HCT116 (cell line): ENCODE results near the gene GPX4. TPM values are rescaled to one million over a fixed set of nuclear protein-coding genes. Genes with fewer than 3 reads are reported as not detected.

Experiments
- ATAC-seq: fragments of 200-7000 bp; cut with Tn5 transposase; 2 replicates; pipeline ENCODE4 v1.9.1; 2020; ENCODE audit warnings: mild to moderate bottlenecking, moderate library complexity
- BruUV-seq: library from RNA; stranded (reverse); fragments of 400-500 nt; replicated peaks from 2 replicates; lab custom pipeline; 2021; lab: Mats Ljungman, UMichigan
- CTCF ChIA-PET: fragments of 300-600 bp; sonication (Branson Sonifier 250); formaldehyde crosslinking; loops from one replicate; lab custom pipeline; 2021; ENCODE audit warnings: antibody characterized with exemption; lab: Charles Lee
- POLR2A ChIA-PET: fragments of 300-600, 350-600 bp; sonication (Branson Sonifier 250); formaldehyde crosslinking; loops from one replicate; lab custom pipeline; 2021; ENCODE audit warnings: antibody characterized with exemption; lab: Charles Lee
- RAD21 ChIA-PET, 2 experiments: fragments of 300-600 bp; sonication (Branson Sonifier 250); formaldehyde crosslinking; loops; one replicate each; lab custom pipeline; 2023; ENCODE audit warnings: low total read pairs in 2 of 2; ENCODE audit not compliant: uncharacterized antibody in 2 of 2, unreplicated experiment in 2 of 2, low non-redundant PET in 1 of 2; lab: Charles Lee
- DNase-seq: peaks from one replicate; pipeline ENCODE4 v3.0.0-alpha.2; 2010; ENCODE audit warnings: low read depth, low spot score
- H2AFZ ChIP-seq: fragments of 200-600 bp; shearing (Covaris generic), sonication (generic); 2 replicates; pipeline ENCODE4 v1.6.1; 2017; ENCODE audit warnings: low read depth, mixed run types, mixed read lengths, antibody characterized with exemption, low read length; ENCODE audit not compliant: poor library complexity, severe bottlenecking
- H3K27ac ChIP-seq: 2 replicates; pipeline ENCODE4 v1.5.1; 2012; ENCODE audit warnings: low read depth, low read length
- H3K27me3 ChIP-seq: fragments of 200-600 bp; sonication (generic); 2 replicates; pipeline ENCODE4 v1.6.1; 2016; ENCODE audit warnings: mixed run types, low read length, mixed read lengths; ENCODE audit not compliant: insufficient read depth
- H3K36me3 ChIP-seq, 2 experiments: fragments of 200-500 bp in 1 of 2; fragments of 200-600 bp in 1 of 2; sonication (Bioruptor generic) in 1 of 2; sonication (generic) in 1 of 2; 2 replicates each; pipeline versions ENCODE4 v1.5.1 to v1.6.1; 2014 to 2016; ENCODE audit warnings: low read length in 2 of 2, inconsistent platforms in 1 of 2, mixed read lengths in 1 of 2, mixed run types in 1 of 2; ENCODE audit not compliant: insufficient read depth in 2 of 2, control insufficient read depth in 1 of 2
- H3K4me1 ChIP-seq, 2 experiments: fragments of 200-600 bp in 1 of 2; sonication (generic) in 1 of 2; 2 replicates each; pipeline versions ENCODE4 v1.5.1 to v1.6.1; 2012 to 2017; ENCODE audit warnings: low read length in 2 of 2, inconsistent platforms in 1 of 2, mild to moderate bottlenecking in 1 of 2, mixed read lengths in 1 of 2, mixed run types in 1 of 2, moderate library complexity in 1 of 2; ENCODE audit not compliant: insufficient read depth in 2 of 2, control insufficient read depth in 1 of 2
- H3K4me2 ChIP-seq: fragments of 200-600 bp; sonication (generic); 2 replicates; pipeline ENCODE4 v1.6.1; 2017; ENCODE audit warnings: mixed run types, low read length, mixed read lengths
- H3K4me3 ChIP-seq, 2 experiments: fragments of 200-600 bp in 1 of 2; sonication (generic) in 1 of 2; replicated peaks in 1 of 2; 2 replicates each; pipeline ENCODE4 v1.5.1; 2011 to 2016; ENCODE audit warnings: low read length in 2 of 2, control low read depth in 1 of 2, low read depth in 1 of 2, mild to moderate bottlenecking in 1 of 2, mixed read lengths in 1 of 2, mixed run types in 1 of 2
- H3K79me2 ChIP-seq: fragments of 200-600 bp; sonication (generic); 2 replicates; pipeline ENCODE4 v1.6.1; 2017; ENCODE audit warnings: mild to moderate bottlenecking, mixed run types, low read length, moderate library complexity, mixed read lengths; ENCODE audit not compliant: insufficient read depth
- H3K9ac ChIP-seq: fragments of 200-600 bp; sonication (generic); 2 replicates; pipeline ENCODE4 v1.6.1; 2016; ENCODE audit warnings: low read length, mixed read lengths
- H3K9me2 ChIP-seq: fragments of 200-600 bp; sonication (generic), shearing (Covaris generic); 2 replicates; pipeline ENCODE4 v1.6.1; 2017; ENCODE audit warnings: mixed run types, mild to moderate bottlenecking, moderate library complexity; ENCODE audit not compliant: insufficient read depth
- H3K9me3 ChIP-seq, 2 experiments: fragments of 200-500 bp in 1 of 2; fragments of 200-600 bp in 1 of 2; sonication (Bioruptor generic) in 1 of 2; sonication (generic) in 1 of 2; 2 replicates each; pipeline ENCODE4 v1.6.1; 2014 to 2017; ENCODE audit warnings: low read length in 2 of 2, mixed read lengths in 2 of 2, inconsistent platforms in 1 of 2, low read depth in 1 of 2, mild to moderate bottlenecking in 1 of 2, mixed run types in 1 of 2, moderate library complexity in 1 of 2; ENCODE audit not compliant: control insufficient read depth in 1 of 2, insufficient read depth in 1 of 2
- H4K20me1 ChIP-seq: fragments of 200-600 bp; sonication (generic), shearing (Covaris generic); 2 replicates; pipeline ENCODE4 v1.6.1; 2017; ENCODE audit warnings: mixed run types, mild to moderate bottlenecking, moderate library complexity; ENCODE audit not compliant: insufficient read depth
- ATF3 ChIP-seq: IDR thresholded peaks from 2 replicates; pipeline ENCODE4 v1.6.1; 2012
- CEBPB ChIP-seq: IDR thresholded peaks from 2 replicates; pipeline ENCODE4 v1.6.1; 2012; ENCODE audit warnings: low read depth
- CTCF ChIP-seq, 3 experiments: fragments of 200-600 bp in 1 of 3; sonication (generic) in 1 of 3; IDR thresholded peaks in 2 of 3; conservative IDR thresholded peaks in 1 of 3; 2 replicates each; pipeline ENCODE4 v1.5.1; 2012 to 2017; ENCODE audit warnings: low read depth in 2 of 3, low read length in 2 of 3, antibody characterized with exemption in 1 of 3, borderline replicate concordance in 1 of 3, control low read depth in 1 of 3, mild to moderate bottlenecking in 1 of 3, mixed read lengths in 1 of 3, mixed run types in 1 of 3, moderate library complexity in 1 of 3; ENCODE audit not compliant: insufficient read depth in 1 of 3
- EZH2 ChIP-seq: fragments of 200-600 bp; sonication (generic); IDR thresholded peaks from 2 replicates; pipeline ENCODE4 v1.6.1; 2017; ENCODE audit warnings: antibody characterized with exemption, mixed run types
- FOSL1 ChIP-seq: IDR thresholded peaks from 2 replicates; pipeline ENCODE4 v1.6.1; 2012; ENCODE audit warnings: low read depth
- MAX ChIP-seq: IDR thresholded peaks from 2 replicates; pipeline ENCODE4 v1.6.1; 2012
- POLR2AphosphoS5 ChIP-seq: IDR thresholded peaks from 2 replicates; pipeline ENCODE4 v1.6.1; 2011; ENCODE audit warnings: mild to moderate bottlenecking, low read depth, low read length, moderate library complexity
- REST ChIP-seq: IDR thresholded peaks from 2 replicates; pipeline ENCODE4 v1.6.1; 2012; ENCODE audit warnings: low read depth
- SP1 ChIP-seq: IDR thresholded peaks from 2 replicates; pipeline ENCODE4 v1.6.1; 2012; ENCODE audit warnings: low read depth
- ZFX ChIP-seq: fragments of 450-650 bp; IDR thresholded peaks from 2 replicates; pipeline ENCODE4 v1.6.1; 2017
- ZNF274 ChIP-seq: fragments of 200-500 bp; sonication (Bioruptor generic); IDR thresholded peaks from 2 replicates; pipeline ENCODE4 v1.6.1; 2014; ENCODE audit warnings: mild to moderate bottlenecking, low read depth, low read length, inconsistent platforms
- intact Hi-C: fragments of 100-400 bp; cut with micrococcal nuclease; formaldehyde crosslinking; loops from 2 replicates; pipeline ENCODE4 v1.10.0; 2022
- total RNA-seq: library from RNA; stranded (reverse); gene quantifications from one replicate; pipeline ENCODE4 v1.2.1, GENCODE V29; 2021; ENCODE audit not compliant: unreplicated experiment
- TF ChIP-seq, protein P1 (sequence below): IDR thresholded peaks from 2 replicates; pipeline ENCODE4 v1.6.1; 2011; ENCODE audit warnings: mild to moderate bottlenecking, low read length, moderate library complexity; ENCODE audit not compliant: insufficient replicate concordance; ENCODE audit errors: extremely low read depth

GPX4 gene
- total RNA-seq, 1 experiment from 2014 or later = 481 TPM

DNA sequence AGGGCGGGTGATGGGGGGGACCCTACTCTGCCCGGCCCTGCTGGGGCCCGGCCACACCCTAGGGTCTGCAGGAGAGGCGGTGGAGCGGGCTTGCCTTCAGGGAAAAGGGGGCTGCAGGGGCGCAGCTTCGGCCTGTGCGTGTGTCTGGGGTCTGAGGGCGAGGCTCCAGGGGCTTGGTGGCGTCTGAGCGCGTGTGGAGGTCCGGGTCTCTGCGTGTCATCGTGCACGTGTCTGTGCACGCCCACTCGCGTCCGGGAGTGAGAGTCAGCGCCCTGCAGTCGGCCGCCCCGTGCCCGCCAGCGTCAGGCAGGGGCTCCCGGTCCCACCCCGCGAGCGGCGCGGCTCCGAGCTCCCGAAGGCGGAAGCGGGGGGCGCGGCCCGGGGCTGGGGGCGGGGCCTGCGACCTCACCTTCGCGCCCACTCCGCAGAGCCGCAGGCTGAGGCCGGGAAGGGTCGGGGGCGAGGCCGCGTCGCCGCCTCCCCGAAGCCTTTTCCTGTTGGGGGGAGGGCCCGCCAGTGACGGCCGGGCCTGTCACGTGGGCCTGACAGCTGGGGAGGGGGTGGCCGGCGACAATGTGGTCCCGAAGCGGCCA lies 37.0 kb upstream of the GPX4 start, which contains the start of gene ARHGAP45:
Gene ARHGAP45, plus strand, starts transcription at position 420 of the 593 bp plus-strand sequence. CDS start 239 bp downstream, outside the sequence.
- DNase-seq = no peak
- intact Hi-C loops = no loop called here
- Histone ChIP-seq H3K9ac (peak within 1 kb of the TSS; percentile 92), H3K4me1 (peaks cover 36 to 71% of the 10 kb centered on the region in 2 experiments), H3K9me2 (no peaks in the 10 kb centered on the region), H3K9me3 (no peaks in the 10 kb centered on the region), H2AFZ (no peak within 1 kb of the TSS), H3K27me3 (no peaks in the 10 kb centered on the region), H3K27ac (peak within 1 kb of the TSS; percentile 100), H3K4me3 (peak within 1 kb of the TSS; percentile 64 to 78), H3K36me3 (0 out of 4 replicates have a peak, but pooled peaks cover 0 to 3% of the 10 kb centered on the region in 2 experiments), H3K79me2 (peaks cover 26% of the 10 kb centered on the region; the same call in 1 of the 2 replicates), H3K4me2 (peak within 1 kb of the TSS; percentile 94), H4K20me1 (no peaks in the 10 kb centered on the region)
- RAD21 ChIA-PET = no interaction called here
- ATAC-seq = peak; percentile 24
- TF ChIP-seq CTCF (IDR thresholded peaks at IDR 0.05 in 2 of 3, conservative IDR thresholded peaks at IDR 0.05 in 1 of 3; ENCODE audit: borderline replicate concordance in 1 of 3, insufficient read depth in 1 of 3, low read depth in 2 of 3, low read length in 2 of 3) (no peak), POLR2AphosphoS5 (peak; percentile 31; the same call in 1 of the 2 replicates), ATF3 (no peak), FOSL1 (no peak), ZNF274 (no peak), EZH2 (no peak), REST (no peak), CEBPB (no peak), MAX (peak; percentile 75; the same call in 1 of the 2 replicates), ZFX (0 out of 2 replicates have a peak, but pooled peaks have one; percentile 12), SP1 (no peak)
- TF ChIP-seq, protein P1, sequence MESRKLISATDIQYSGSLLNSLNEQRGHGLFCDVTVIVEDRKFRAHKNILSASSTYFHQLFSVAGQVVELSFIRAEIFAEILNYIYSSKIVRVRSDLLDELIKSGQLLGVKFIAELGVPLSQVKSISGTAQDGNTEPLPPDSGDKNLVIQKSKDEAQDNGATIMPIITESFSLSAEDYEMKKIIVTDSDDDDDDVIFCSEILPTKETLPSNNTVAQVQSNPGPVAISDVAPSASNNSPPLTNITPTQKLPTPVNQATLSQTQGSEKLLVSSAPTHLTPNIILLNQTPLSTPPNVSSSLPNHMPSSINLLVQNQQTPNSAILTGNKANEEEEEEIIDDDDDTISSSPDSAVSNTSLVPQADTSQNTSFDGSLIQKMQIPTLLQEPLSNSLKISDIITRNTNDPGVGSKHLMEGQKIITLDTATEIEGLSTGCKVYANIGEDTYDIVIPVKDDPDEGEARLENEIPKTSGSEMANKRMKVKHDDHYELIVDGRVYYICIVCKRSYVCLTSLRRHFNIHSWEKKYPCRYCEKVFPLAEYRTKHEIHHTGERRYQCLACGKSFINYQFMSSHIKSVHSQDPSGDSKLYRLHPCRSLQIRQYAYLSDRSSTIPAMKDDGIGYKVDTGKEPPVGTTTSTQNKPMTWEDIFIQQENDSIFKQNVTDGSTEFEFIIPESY = no peak
- CTCF ChIA-PET = interaction anchor here (0.6 to 1.3 kb wide), 2 partner anchors 24 to 180 kb away, joined by 3 to 4 read pairs; no protein-coding TSS in a partner anchor
- POLR2A ChIA-PET = interaction anchor here (1.4 to 2.4 kb wide), 4 partner anchors 8 to 200 kb away, joined by 3 to 8 read pairs (median 6); partner anchors contain the start of gene RNU6-2
- no TSS peak for BruUV-seq
